Esophagus muscularis mucosa (tissue), 3 donors: Measurements from ENCODE around the gene AP2A1.

Source experiments
- CTCF ChIP-seq, 3 experiments: fragments of 200-600 bp in 2 of 3; fragments of 450-650 bp in 1 of 3; sonication (generic) in 2 of 3; IDR thresholded peaks; one replicate each; pipeline ENCODE4 v1.5.1; 2017 to 2019; ENCODE audit warnings: antibody characterized with exemption in 3 of 3, mild to moderate bottlenecking in 2 of 3, moderate library complexity in 1 of 3
- POLR2A ChIP-seq: fragments of 450-650 bp; IDR thresholded peaks from one replicate; pipeline ENCODE4 v1.6.1; 2017; ENCODE audit warnings: antibody characterized with exemption, moderate library complexity, mild to moderate bottlenecking, low read depth
- POLR2AphosphoS5 ChIP-seq, 2 donors: sonication (generic); formaldehyde crosslinking; IDR thresholded peaks; one replicate each; pipeline ENCODE4 v1.6.1; 2017; ENCODE audit warnings: antibody characterized with exemption in 2 of 2

- TF ChIP-seq POLR2AphosphoS5 (IDR thresholded peaks at IDR 0.05): no peak
- TF ChIP-seq CTCF (IDR thresholded peaks at IDR 0.05): no peak
- no peak for TF ChIP-seq POLR2A
Observed at GRCh38 chr19:49772850-49773432, 6.1 kb downstream of the AP2A1 start.
